ENCODE data around the gene TRPC4AP. TPM values are rescaled to one million over a fixed set of nuclear protein-coding genes. Genes with fewer than 3 reads are reported as not detected.
A peak's percentile ranks its signal among the peaks of the same experiment; 100 is the strongest.

TRPC4AP gene
- total RNA-seq, 3 donors from 2014 or later = 46.2 to 49.7 (median 47.2) TPM

GRCh38 chr20:34979366-34980153 lies 113.0 kb downstream of the TRPC4AP start:
- no peaks in the 10 kb centered on the region for H3K36me3 Mint-ChIP-seq (ENCODE audit: insufficient read depth)
- H3K4me1 Mint-ChIP-seq (ENCODE audit: low read depth) = no peaks in the 10 kb centered on the region
- no peak overlapping the region for H3K4me3 Mint-ChIP-seq
- DNase-seq (no peak), ATAC-seq (peak; percentile 14 to 37)
- H3K27me3 Mint-ChIP-seq (ENCODE audit: low read depth) = peaks cover 36% of the 10 kb centered on the region
- H3K9me3 Mint-ChIP-seq = no peaks in the 10 kb centered on the region

DNA sequence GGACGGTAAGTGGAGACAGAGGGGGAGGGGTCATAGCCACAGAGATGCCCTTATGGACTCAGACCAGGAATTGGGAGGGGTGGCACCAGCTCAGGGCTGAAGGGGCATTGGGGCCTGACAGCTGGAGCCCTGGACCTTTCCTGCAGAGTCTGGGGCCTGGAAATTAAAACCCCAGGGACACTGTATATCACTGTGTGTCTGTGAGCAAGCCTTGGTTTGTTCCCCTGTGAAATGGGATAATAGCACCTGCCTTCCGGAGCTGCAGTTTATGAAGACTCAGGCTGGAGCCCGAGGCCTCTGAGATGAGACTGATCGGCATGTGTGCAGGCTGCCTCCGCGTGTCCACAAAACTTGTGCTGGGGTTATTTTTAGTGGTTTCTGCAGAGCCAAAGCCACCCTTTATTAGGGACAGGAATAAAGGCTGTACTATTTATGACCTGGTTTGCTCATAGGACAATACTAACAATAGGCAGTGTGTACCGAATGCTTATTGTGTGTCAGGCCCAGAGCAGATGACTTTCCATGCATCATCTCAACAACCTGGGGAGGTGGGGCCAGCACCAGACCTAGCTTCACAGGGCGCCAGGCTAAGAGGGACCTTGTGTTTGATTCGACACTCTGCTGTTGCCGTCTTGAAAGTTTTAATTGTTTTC lies 114.4 kb downstream of the TRPC4AP start:
- H3K36me3 Mint-ChIP-seq (ENCODE audit: insufficient read depth) = no peaks in the 10 kb centered on the region
- ATAC-seq (no peak), DNase-seq (no peak)
- H3K4me3 Mint-ChIP-seq = no peak overlapping the region
- no peaks in the 10 kb centered on the region for H3K9me3 Mint-ChIP-seq
- H3K4me1 Mint-ChIP-seq (ENCODE audit: low read depth) = no peaks in the 10 kb centered on the region
- peaks cover 30% of the 10 kb centered on the region for H3K27me3 Mint-ChIP-seq (ENCODE audit: low read depth)

GRCh38 chr20:34977365-34978091 lies 115.1 kb downstream of the TRPC4AP start:
- Mint-ChIP-seq H3K36me3 (ENCODE audit: insufficient read depth) (no peaks in the 10 kb centered on the region), H3K4me3 (no peak overlapping the region), H3K9me3 (no peaks in the 10 kb centered on the region), H3K27me3 (ENCODE audit: low read depth) (peaks cover 25% of the 10 kb centered on the region), H3K4me1 (ENCODE audit: low read depth) (no peaks in the 10 kb centered on the region)
- DNase-seq = no peak
- ATAC-seq = no peak

DNA sequence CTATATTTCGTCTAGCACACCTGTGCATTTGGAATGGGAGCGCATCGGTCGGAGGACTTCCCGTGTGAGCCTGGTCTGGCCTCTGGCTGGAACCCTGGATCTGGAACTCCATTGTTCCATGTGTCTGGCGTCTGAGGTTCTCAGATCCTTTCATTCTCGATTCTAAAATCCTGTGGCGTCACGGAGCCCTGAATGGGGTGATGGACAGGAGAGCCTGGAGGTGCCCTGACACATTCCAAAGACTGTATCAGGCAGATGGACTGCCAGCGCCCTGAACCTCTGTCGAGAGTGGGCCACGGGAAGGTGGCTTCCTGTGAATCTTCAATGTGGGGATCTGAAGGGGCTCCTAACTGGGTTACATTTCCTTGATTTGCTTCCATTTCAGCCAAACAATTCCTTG lies 116.3 kb downstream of the TRPC4AP start:
- H3K4me3 Mint-ChIP-seq = no peak overlapping the region
- no peak for DNase-seq
- no peaks in the 10 kb centered on the region for H3K9me3 Mint-ChIP-seq
- peaks cover 18% of the 10 kb centered on the region for H3K27me3 Mint-ChIP-seq (ENCODE audit: low read depth)
- no peaks in the 10 kb centered on the region for H3K4me1 Mint-ChIP-seq (ENCODE audit: low read depth)
- H3K36me3 Mint-ChIP-seq (ENCODE audit: insufficient read depth) = no peaks in the 10 kb centered on the region
- ATAC-seq = no peak

DNA sequence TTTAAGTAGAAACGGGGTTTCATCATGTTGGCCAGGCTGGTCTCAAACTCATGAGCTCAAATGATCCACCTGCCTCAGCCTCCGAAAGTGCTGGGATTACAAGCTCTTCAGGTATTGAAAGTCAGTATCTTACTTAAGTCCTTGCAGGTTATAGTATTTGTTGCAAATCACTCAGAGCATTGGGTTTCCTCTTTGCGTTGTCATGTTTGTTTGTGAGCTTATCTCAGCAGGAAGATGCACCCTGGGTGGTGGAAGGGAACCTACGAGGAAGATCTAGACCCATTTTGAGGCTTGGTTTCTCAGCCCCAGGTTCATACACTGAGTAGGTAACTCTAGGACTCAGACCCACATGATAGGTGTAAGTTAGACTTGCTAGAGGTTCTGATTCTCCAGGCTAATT lies 118.4 kb downstream of the TRPC4AP start:
- DNase-seq = no peak
- H3K4me3 Mint-ChIP-seq = no peak overlapping the region
- H3K4me1 Mint-ChIP-seq (ENCODE audit: low read depth) = no peaks in the 10 kb centered on the region
- H3K27me3 Mint-ChIP-seq (ENCODE audit: low read depth) = peaks cover 7% of the 10 kb centered on the region
- H3K9me3 Mint-ChIP-seq = no peaks in the 10 kb centered on the region
- ATAC-seq = no peak
- H3K36me3 Mint-ChIP-seq (ENCODE audit: insufficient read depth) = no peaks in the 10 kb centered on the region

DNA sequence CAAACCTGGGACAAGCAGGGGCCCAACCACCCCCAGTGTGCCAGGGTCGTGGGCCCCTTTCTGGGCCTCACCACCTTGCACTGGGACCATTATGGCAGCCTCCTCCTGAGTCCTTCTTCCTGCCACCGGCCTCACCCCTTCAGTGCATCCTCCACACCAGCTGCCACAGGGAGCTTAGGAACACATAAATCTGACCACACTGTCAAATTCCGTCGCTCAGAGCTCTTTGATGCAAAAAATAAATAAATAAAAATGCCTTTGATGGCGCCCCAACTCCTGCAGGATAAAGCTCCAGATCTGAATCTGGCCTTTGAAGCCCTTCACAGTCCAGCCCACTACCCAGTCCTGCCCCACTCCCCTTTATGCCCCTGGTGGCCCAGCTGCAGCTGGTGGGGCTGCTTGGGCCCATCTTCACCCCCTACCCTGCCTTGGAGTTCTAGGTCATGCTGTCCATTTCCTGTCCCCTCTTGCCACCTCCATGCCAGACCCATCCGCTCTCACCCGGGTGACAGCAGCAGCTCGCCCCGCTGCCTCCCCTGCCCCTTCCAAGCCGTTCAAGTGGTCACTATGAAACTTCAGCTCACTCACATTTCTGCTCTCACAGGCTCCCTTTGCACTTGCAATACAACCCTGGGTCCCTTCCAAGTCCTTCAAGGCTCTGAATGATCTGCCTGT lies 120.9 kb downstream of the TRPC4AP start:
- ATAC-seq = no peak
- no peaks in the 10 kb centered on the region for H3K9me3 Mint-ChIP-seq
- H3K27me3 Mint-ChIP-seq (ENCODE audit: low read depth) = no peaks in the 10 kb centered on the region

GRCh38 chr20:34970846-34971560 lies 121.6 kb downstream of the TRPC4AP start:
- DNase-seq (no peak), ATAC-seq (no peak)
- no peaks in the 10 kb centered on the region for H3K4me1 Mint-ChIP-seq (ENCODE audit: low read depth)
- H3K4me3 Mint-ChIP-seq = no peak overlapping the region
- no peaks in the 10 kb centered on the region for H3K36me3 Mint-ChIP-seq (ENCODE audit: insufficient read depth)
- no peaks in the 10 kb centered on the region for H3K27me3 Mint-ChIP-seq (ENCODE audit: low read depth)
- H3K9me3 Mint-ChIP-seq = no peaks in the 10 kb centered on the region

More for the DNA sequence above, 120.9 kb downstream of the TRPC4AP start:
- no peaks in the 10 kb centered on the region for H3K36me3 Mint-ChIP-seq (ENCODE audit: insufficient read depth)
- DNase-seq = no peak
- no peak overlapping the region for H3K4me3 Mint-ChIP-seq
- H3K4me1 Mint-ChIP-seq (ENCODE audit: low read depth) = no peaks in the 10 kb centered on the region

GRCh38 chr20:34970193-34970840 lies 122.3 kb downstream of the TRPC4AP start:
- Mint-ChIP-seq H3K4me3 (no peak overlapping the region), H3K4me1 (ENCODE audit: low read depth) (no peaks in the 10 kb centered on the region), H3K27me3 (ENCODE audit: low read depth) (no peaks in the 10 kb centered on the region), H3K9me3 (no peaks in the 10 kb centered on the region), H3K36me3 (ENCODE audit: insufficient read depth) (no peaks in the 10 kb centered on the region)
- no peak for DNase-seq
- no peak for ATAC-seq

DNA sequence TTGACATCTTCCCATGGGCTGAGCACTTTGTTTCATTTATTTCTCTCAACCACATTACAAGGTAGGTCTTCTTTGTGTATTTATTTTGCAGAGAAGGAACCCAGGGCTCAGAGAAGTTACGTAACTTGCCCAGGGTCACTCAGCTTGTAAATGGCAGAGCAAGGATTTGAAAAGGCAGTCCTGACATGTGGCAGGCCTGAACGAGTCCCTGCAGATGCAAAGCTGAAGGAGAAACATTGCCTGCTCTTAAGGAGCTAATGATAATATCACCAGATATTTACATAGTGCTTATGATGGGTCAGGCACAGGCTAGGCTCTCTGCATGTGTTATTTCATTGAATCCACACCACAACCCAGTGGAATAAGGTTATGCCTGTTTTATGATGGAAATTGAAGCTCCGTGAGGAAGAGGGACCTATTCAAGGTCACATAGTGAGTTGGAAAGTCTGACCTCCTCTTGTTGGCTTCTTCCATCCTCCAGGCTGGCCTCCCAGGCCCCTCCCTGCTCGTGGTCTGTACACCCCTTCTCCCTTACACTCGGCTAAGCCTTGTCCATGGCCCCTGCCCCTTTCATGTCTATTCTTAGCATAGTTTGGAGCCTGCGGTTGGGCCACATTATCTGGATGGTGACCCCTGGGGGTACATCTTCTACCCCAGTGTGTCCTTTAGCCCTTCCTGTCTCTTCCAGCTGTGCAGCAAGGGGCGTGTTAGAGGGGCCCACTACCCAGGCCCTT lies 124.4 kb downstream of the TRPC4AP start:
- Mint-ChIP-seq H3K27me3 (ENCODE audit: low read depth) (no peaks in the 10 kb centered on the region), H3K4me3 (no peak overlapping the region), H3K36me3 (ENCODE audit: insufficient read depth) (no peaks in the 10 kb centered on the region), H3K9me3 (no peaks in the 10 kb centered on the region), H3K4me1 (ENCODE audit: low read depth) (no peaks in the 10 kb centered on the region)
- DNase-seq (no peak), ATAC-seq (no peak)

GRCh38 chr20:34967421-34967820 lies 125.2 kb downstream of the TRPC4AP start:
- no peak overlapping the region for H3K4me3 Mint-ChIP-seq
- H3K36me3 Mint-ChIP-seq (ENCODE audit: insufficient read depth) = no peaks in the 10 kb centered on the region
- H3K27me3 Mint-ChIP-seq (ENCODE audit: low read depth) = no peaks in the 10 kb centered on the region
- no peaks in the 10 kb centered on the region for H3K4me1 Mint-ChIP-seq (ENCODE audit: low read depth)
- DNase-seq (no peak), ATAC-seq (no peak)
- no peaks in the 10 kb centered on the region for H3K9me3 Mint-ChIP-seq

DNA sequence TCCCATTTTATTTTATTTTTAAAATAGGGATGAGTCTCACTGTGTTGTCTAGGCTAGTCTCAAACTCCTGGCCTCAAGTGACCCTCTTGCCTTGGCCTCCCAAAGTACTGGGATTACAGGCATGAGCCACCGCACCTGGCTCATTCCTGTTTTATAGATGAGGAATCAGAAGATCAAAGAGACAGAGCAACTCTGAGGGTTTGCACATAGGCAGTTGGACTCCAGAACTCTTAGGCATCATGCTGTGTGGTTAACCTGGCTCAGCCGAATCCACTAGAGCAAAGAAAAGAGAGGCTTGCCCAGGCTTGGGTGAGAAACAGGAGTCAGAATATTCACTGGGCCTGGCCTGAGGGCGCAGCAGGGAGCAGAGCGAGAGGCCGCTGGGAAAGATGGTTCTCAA lies 127.6 kb downstream of the TRPC4AP start:
- Mint-ChIP-seq H3K36me3 (ENCODE audit: insufficient read depth) (no peaks in the 10 kb centered on the region), H3K4me3 (no peak overlapping the region), H3K27me3 (ENCODE audit: low read depth) (no peaks in the 10 kb centered on the region), H3K4me1 (ENCODE audit: low read depth) (peaks cover 3% of the 10 kb centered on the region), H3K9me3 (no peaks in the 10 kb centered on the region)
- ATAC-seq (no peak), DNase-seq (no peak)

DNA sequence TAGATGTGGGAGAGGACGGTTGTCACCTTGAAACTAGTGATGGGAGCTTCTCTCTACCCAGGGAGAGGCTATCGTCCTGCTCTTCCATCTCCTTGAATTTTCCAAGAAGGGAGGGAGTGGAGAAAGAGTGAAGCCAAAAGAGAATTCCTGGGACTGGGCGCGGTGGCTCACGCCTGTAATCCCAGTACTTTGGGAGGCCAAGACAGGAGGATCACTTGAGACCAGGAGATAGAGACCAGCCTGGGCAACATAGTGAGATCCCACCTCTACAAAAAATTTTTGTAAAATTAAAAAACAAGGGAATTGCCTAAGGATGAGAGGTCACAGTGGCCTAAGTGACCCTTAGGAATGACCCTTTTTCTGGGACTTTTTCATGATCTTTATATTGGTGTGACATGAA lies 128.1 kb downstream of the TRPC4AP start:
- ATAC-seq = no peak
- no peak overlapping the region for H3K4me3 Mint-ChIP-seq

More for the DNA sequence above, 128.1 kb downstream of the TRPC4AP start:
- Mint-ChIP-seq H3K9me3 (no peaks in the 10 kb centered on the region), H3K4me1 (ENCODE audit: low read depth) (peaks cover 3% of the 10 kb centered on the region), H3K27me3 (ENCODE audit: low read depth) (no peaks in the 10 kb centered on the region), H3K36me3 (ENCODE audit: insufficient read depth) (no peaks in the 10 kb centered on the region)
- DNase-seq = no peak
